GM18498 (cell line): ENCODE data around the gene PAQR3.

ENCODE experiments used
- ATAC-seq: cut with Tn5 transposase; IDR thresholded peaks from one replicate; pipeline ENCODE4 v1.9.1; 2021; ENCODE audit warnings: mild to moderate bottlenecking, moderate library complexity; ENCODE audit not compliant: unreplicated experiment

Gene PAQR3, protein sequence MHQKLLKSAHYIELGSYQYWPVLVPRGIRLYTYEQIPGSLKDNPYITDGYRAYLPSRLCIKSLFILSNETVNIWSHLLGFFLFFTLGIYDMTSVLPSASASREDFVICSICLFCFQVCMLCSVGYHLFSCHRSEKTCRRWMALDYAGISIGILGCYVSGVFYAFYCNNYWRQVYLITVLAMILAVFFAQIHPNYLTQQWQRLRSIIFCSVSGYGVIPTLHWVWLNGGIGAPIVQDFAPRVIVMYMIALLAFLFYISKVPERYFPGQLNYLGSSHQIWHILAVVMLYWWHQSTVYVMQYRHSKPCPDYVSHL

DNA sequence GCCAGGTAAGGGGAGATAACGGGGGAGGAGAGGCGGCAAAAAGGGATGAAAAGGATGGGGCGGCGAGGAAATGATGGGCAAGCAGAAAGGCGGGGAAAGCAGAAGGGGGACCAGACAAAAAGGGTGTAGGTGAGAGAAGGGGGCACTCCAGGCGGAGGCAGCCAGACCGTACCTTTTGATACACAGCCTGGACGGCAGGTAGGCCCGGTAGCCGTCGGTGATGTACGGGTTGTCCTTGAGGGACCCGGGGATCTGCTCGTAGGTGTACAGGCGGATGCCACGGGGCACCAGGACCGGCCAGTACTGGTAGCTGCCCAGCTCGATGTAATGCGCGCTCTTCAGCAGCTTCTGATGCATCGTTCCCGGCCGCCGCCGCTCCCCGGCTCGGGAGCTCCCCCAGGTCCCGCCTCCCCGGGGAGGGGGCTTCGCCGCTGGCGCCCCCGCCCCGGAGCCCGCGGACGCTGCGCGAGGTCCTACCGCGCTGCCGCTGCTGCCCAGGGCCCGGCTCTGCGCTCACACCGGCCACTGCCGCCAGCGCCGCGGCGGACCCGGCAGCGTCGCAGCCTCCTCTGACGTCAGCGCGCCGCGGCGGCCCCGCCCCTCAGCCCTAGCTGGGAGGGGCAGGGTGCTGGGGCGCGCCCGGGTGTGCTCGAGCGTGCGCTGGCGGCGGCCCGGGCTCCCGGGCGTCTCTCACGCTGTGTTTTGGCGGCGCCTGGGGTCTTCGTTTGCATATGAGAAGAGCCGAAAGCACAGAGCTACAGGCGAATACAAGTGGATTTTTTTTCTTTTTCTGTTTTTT lies at the start of gene PAQR3:
Gene PAQR3, minus strand, starts transcription at position 571 of the 799 bp plus-strand sequence. Its CDS starts 214 bp downstream, at position 357.
- ATAC-seq = peak; percentile 99

DNA sequence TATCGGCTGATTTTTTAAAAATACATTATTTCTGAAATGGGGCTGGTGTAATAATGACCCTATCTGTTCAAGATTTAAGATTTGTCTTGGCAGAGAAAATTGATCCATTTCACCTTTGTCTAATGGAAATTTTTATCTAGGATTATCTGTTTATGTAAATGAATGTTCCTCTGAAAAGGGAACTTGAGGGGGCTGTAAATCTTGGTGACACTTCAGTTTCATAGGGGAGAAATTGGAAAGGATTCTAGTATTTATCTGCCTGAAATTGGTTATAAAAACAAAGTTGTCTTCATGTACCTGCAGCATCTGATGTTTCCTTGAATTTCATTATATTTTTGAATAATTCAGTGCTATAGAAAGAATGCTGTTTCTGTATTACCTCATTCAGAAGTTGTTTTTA lies 48.4 kb upstream of the PAQR3 start:
- no peak for ATAC-seq

DNA sequence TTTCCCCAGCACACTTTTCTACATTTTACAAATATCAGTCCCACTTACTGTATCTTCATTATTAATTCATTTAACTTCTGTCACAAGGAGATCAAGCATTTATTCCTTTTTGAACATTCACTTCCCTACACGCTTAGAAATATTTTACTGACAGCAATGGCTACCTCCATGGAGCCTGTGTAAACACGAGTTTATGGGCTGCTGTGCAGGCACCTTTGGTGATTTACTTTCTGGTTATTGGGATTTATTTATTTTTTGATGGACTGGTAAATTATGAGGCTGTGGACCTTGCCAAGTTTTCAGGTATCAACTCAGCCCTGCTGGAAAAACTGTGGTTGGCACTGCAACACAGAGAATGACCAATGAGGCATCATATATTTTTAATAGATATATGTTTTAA lies 45.4 kb upstream of the PAQR3 start:
- ATAC-seq = no peak

DNA sequence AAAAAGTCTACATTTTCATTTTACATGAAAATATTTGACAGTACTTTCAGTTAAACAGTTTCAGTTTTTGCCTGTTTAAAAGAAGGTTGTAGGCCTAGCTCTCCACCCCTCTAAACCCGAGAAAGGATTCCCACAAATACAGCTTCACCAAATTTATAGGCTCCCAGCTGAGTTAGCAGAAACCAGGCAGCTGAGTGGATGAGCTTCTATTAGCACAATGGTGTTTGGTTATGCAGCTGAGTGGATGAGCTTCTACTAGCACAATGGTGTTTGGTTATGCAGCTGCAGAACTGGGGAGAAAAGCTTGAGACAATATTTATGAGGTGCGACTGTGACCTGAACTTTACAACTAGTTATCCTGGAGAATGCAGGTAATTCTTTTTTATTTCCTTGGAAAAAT lies 36.6 kb upstream of the PAQR3 start:
- no peak for ATAC-seq

DNA sequence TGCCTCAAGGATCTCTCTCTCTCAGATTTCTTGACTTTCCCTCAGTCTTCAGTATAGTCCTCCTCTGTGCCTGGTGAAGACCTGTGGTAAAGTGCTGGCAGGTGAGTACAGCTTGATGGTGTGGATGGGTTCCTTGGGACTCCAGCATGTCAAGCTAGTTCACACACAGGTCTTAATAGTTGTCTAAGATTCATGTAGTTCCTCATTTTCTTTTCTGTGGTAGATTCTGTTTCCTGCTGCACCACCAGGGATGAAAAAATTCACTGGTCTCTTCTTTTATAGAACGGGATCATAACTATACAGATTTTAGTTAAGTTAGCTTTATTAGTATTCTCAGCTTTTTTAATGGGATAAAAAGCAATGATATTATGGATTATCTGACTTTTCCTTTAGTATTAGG lies 32.5 kb upstream of the PAQR3 start:
- no peak for ATAC-seq

DNA sequence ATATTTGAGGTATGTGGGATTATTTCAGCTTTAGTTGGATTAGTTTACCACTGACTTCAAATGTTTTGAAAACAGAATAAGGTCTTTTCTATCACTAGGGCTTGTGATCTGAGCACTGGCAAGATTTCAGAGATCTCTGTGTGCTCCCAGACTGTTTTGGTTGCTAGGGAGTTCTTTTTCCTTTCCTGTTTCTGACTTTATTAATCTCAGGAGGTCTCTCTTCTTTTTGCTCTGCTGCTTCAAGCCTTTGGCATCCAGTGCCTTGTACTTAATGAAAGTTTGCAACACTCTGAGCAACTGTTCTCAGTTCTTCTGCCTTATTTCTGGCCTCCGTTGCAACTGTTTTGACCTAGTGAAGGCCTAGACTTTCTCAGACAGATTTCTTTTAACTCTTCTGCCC lies 32.1 kb upstream of the PAQR3 start:
- no peak for ATAC-seq

DNA sequence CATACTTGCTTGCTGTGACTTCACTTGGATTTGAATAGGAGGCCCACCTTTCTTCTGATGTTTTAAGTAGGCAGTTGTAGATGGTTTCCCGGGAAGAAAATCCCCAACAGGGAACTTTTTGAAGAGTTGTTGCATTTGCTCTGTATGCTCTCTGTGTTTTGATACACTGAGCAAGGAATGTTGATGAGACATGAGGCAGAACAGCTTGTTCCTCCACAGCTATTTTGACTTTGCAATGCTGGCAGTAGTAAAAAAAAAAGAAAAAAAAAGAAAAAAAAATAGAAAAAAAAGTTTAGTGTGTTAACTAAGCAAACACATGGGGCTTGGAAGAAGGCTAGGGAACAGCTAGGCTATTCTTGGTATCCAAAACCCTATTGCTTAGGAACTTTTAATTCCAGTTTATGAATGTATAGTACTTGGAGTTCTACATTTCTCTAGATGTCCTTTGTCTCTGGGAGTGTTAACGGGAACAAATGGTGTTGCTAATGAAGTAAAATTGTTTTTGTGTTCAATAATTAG lies 23.4 kb upstream of the PAQR3 start:
- no peak for ATAC-seq

DNA sequence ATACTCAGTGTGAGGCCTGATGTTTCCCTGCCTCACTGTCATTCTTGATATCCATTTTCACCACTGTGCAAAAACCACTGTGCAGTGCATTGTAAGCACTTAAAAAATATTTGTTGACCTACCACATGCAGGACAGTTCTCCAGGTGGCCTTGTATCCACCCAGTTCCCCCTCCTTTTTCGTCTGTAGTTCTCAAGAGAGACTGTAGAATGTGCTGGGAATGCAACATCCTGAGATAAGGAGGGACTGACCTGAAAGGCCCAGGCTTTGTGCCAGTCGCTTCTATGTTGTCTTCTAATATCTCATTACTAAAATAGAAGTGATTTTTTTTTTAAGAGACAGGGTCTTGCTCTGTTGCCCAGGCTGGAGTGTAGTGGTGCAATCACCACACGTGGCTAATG lies 21.7 kb upstream of the PAQR3 start:
- no peak for ATAC-seq

DNA sequence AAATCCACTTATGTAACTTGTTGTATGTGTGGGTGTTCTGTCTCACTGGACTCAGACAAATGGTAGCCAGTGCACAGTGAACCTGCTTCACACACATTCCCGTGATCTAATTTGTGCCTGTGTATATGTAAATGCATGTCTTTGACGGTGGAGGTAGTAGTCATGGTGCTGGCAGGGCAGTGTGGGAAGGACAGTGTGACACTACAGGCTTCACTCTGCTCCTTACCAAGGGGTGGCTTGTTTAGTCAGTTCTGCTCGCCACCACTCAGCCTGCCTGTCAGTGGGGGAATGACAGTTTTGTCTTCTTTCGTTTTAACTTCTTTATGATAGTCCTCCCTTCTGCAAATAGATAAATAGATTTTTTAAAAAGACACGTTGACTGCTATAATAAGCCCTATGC lies 17.7 kb upstream of the PAQR3 start:
- no peak for ATAC-seq

DNA sequence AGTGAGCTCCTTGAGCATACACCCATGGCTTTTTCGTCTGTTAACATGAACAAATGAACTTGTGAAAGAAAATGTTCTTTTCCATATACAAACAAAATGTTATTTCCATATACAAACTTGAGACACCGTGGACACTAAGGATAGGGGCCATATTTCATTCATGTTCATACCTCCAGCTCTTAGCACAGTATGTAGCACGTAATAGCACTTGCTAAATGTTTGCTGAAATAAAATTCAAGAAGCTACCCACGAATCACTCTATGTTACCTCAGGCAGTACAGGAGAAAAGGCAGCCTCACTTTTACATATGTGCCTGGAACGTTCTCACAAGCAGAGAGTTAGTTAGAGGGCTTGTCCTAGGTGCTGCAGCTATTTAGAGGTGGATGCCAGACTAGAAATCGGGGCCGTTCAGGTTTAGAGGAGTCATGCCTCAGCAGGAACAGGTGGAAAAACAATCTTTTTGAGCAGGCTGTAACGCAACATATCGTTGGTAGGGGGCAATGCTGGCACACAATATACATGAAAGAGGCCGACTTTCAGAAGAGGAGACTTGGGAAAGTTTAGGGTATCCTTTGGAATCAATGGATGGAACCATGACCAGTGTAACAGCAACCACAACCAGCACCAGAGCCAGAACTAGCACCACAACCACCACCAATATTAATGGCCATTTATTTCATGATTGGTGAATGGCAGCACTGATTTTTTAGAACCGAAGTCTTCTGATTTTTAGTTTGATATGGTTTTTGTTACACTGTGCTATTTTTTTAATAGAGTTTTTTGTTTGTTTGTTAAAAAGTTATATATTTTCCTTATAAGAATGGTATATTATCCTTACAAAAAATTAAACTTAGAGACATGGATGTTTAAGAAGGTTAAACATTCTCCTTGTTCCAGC lies 14.8 kb upstream of the PAQR3 start:
- no peak for ATAC-seq

DNA sequence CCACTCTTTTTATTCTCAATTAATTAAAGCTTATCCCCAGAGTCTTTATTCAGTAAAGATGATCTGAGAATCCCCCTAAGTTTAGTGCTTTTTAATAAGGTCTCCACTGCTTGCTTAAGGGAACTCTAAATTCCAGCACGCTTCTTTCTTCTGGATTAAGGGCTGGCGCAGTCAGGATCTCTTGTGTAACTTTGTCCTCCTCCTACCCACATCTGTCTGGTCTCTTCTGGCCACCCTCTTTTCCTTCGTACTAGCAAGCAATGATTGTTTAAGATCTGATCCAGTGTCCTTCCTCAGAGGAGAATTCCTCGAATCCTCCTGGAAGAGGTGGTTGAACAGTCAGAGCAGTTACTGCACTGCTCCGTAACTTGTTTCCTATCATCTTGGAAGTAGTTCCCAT lies 14.0 kb upstream of the PAQR3 start:
- no peak for ATAC-seq

DNA sequence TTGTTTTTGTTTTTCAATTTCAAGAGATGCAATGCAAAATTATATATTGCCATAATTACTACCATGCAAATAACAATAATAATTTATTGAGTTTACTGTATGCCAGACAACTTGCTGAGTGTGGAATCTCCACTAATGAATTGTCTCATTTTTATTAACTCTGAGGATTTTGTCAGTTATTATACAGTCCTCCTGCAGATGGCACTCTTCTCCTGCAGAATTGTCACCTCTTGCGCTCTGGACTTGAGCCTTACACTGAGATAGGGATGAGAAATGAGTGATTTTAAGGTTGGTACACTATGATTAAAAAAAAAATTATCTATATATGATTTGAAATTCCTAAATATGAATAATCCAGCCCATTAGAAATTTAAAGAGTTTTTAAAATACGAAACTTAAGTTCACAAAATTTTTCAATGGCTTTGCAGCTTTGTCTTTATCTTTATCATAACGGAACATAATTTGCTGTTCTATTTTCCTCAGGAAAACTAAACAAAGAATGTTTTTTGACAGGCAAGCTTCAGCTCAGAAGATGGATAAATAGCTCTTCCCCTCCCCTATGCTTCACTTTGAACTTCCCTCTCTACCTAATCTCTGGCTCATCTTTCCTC lies 12.7 kb upstream of the PAQR3 start:
- ATAC-seq = peak; percentile 79

DNA sequence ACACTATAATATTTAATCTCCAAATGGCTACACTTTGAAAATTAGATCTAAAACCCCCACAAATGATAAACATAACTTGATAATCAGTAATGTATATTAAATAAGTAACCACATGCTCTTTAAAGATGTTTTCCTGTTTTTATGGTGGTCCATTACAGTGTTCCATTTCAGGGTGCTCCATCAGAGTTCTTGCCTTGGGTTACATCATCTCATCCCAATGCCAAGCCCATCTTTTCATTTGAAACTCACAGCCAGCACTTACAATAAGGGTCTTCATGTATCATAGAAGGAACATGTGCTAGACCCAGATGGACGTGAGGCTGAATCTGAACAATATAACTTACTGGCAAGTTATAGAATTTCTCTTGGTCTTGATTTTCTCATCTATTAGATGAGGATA lies 10.5 kb upstream of the PAQR3 start:
- no peak for ATAC-seq

DNA sequence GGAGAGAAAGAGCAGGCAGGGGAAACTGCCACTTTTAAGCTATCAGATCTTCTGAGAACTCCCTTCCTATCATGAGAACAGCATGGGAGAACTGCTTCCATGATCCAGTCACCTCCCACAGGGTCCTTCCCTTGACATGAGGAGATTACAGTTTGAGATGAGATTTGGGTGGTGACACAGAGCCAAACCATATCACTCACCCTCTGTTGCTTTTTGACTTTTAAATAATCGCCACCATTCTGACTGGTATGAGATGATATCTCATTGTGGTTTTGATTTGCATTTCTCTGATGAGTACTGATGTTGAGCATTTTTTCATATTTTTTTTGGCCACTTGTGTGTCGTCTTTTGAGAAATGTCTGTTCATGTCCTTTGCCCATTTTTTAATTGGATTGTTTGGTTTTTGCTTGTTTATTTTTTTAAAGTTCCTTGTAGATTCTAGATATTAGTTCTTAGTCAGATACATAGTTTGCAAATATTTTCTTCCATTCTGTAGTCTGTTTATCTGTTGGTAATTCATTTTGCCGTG lies 6.5 kb upstream of the PAQR3 start:
- no peak for ATAC-seq

DNA sequence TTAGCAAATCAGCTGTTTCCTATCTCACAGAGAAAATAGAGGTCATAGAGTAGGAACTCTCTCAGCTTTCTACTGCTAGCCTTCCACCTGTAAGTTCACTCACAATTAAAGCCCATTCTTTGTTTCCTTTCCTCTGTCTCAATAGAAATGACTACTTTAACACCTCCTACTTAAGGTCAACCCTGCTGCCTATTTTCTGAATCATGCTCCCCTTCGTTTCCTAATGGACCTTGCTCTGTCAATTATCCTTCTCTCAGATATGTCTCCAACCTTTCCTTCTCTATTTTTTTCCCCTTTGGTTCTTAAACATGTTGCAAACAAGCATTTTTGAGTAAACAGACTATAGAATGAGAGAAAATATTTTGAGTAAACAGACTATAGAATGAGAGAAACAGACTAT lies 5.1 kb upstream of the PAQR3 start:
- ATAC-seq = no peak

DNA sequence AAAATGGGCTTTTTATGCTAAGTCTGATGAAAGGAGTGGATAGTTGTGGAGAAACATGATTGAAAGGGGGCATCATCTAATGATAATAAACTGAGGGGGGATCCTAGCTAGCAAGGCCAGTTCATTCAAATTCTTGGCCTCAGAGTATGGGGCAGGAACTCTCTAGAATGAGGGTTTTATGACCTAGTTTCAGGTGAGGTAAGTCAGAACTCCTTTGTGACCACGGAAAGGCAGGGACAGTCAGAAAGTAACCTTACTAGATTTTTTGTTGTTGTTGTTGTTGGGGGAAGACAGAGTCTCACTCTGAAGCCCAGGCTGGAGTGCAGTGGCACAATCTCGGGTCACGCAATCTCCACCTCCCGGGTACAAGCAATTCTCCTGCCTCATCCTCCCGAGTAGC lies 1.5 kb upstream of the PAQR3 start:
- no peak for ATAC-seq

DNA sequence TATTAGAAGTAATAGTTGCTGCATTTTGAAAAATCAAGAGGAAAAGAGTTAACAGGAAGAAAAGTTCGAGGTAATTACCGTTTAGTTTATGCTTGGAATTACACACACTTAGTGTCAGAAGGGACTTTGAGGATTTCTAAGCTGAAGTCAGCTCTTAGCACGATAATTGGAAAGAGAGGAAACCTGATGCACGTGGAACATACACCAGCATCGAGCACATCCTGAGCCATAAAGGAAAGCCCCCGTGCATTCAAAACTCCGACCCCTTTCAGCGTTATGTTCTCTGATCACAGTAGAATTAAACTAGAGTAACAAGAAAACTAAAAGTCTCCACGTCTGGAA lies 400 bp upstream of the PAQR3 start:
- peak; percentile 18 for ATAC-seq

DNA sequence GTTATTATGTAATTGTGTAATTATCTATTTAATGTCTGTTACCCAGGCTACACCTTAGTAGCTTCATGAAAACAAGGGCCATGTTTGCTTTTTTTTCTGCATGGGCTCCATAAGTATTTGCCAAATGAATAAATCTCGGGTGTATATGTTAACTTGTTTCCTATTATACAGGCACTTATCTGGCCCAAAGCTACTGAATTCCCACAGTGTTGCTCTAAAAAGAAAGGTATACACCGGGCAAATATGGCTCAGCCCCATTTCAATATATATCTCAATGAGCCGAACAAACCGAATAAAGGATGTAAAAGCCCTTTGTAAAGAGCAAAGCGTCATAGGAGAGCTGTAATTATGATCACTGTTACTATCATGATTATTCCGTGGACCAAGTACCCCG lies 767 bp downstream of the PAQR3 start:
- no peak for ATAC-seq

DNA sequence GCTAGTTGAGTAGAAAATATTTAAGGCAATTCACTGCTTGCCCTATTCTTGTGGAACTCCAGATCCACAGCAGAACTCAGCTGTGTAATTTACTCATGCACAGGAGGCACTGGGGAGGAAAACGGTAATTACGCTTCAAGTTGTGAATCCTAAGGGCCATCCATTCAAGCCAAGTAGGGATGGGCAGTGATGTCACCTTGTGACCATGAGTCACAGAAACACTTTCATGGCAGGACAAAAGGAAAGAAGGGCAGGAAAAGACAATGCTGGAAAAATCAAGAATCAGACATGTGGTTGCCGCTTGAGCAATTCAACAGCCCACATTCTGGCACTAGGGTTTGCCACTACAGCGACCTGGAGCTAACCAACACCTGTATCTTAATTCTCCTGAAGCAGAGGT lies 1.4 kb downstream of the PAQR3 start:
- ATAC-seq = no peak

DNA sequence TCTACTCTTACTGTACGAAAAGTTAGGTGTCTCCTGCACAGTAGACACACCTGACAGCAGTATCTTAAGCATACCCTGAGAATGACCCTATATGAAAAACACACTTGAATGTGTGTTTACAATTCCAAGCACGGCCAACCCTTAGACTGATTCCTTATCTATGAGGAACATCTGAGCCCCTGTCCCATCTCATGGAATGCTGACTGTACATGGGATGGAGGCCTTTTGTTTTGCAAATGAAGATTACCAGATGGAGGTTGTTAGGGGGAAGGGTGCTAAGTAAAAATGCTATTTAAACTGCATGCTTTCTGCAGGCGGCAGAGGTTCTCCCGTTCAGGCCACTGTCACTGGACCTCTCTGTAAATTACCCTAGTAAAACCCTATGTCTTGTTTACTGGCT lies 2.2 kb downstream of the PAQR3 start:
- ATAC-seq = no peak
